Kidney (tissue), 14 donors: ENCODE data around the gene ETS1. TPM values are rescaled to one million over a fixed set of nuclear protein-coding genes. Genes with fewer than 3 reads are reported as not detected.

Source experiments
- DNase-seq, 5 donors: peaks; one replicate each; pipeline ENCODE4 v3.0.0-alpha.2; 2013 to 2020
- FAIRE-seq: peaks from 2 replicates; lab custom pipeline; 2012; peaks lifted over from hg19 to GRCh38; lab: Jason Lieb, UNC
- H3K27ac ChIP-seq, 2 donors: one replicate each; pipeline ENCODE4 v1.7.0; 2013; ENCODE audit warnings: low read depth in 2 of 2, low read length in 2 of 2, inconsistent platforms in 1 of 2
- H3K27me3 ChIP-seq: one replicate; pipeline ENCODE4 v1.7.1; 2013; ENCODE audit warnings: low read length, inconsistent platforms; ENCODE audit not compliant: control insufficient read depth, insufficient read depth
- H3K36me3 ChIP-seq, 3 donors: one replicate each; pipeline versions ENCODE4 v1.7.0 to v1.7.1; 2013; ENCODE audit warnings: low read length in 3 of 3, control low read depth in 1 of 3, inconsistent platforms in 1 of 3; ENCODE audit not compliant: insufficient read depth in 3 of 3, control insufficient read depth in 2 of 3
- H3K4me1 ChIP-seq, 3 donors: one replicate each; pipeline versions ENCODE4 v1.7.0 to v1.7.1; 2013; ENCODE audit warnings: low read length in 3 of 3, inconsistent platforms in 1 of 3, low read depth in 1 of 3; ENCODE audit not compliant: control insufficient read depth in 2 of 3, insufficient read depth in 2 of 3
- H3K4me3 ChIP-seq, 3 donors: one replicate each; pipeline versions ENCODE4 v1.7.0 to v1.8.1; 2013; ENCODE audit warnings: low read length in 3 of 3, control low read depth in 1 of 3, inconsistent platforms in 1 of 3
- H3K9ac ChIP-seq, 3 donors: one replicate each; pipeline versions ENCODE4 v1.7.0 to v1.7.1; 2013; ENCODE audit warnings: low read length in 3 of 3, control low read depth in 1 of 3, inconsistent platforms in 1 of 3
- H3K9me3 ChIP-seq, 3 donors: one replicate each; pipeline versions ENCODE4 v1.7.0 to v1.7.1; 2013; ENCODE audit warnings: low read length in 3 of 3, control low read depth in 1 of 3, inconsistent platforms in 1 of 3; ENCODE audit not compliant: control insufficient read depth in 2 of 3, insufficient read depth in 1 of 3
- intact Hi-C: fragments of 100-400 bp; cut with DNase I; formaldehyde crosslinking; loops from one replicate; pipeline ENCODE4 v1.11.1; 2022
- polyA plus RNA-seq: library from polyadenylated mRNA; stranded (reverse); fragments of 350-450 nt; fragmentation: Illumina TruSeq; extraction: RNeasy Lipid Tissue Mini Kit (QIAGEN cat#74804); gene quantifications from one replicate; pipeline ENCODE4 v1.2.3, GENCODE V29; 2014; ENCODE audit warnings: low read depth, low replicate concordance; ENCODE audit not compliant: insufficient read depth
- total RNA-seq: library from RNA; stranded (reverse); fragmentation: NEBNext Ultra II Directional; extraction: Animal tissue kit (Norgen Biotek cat#: 25700); gene quantifications from one replicate; pipeline ENCODE4 v1.2.1, GENCODE V29; 2021
- TF ChIP-seq, protein P1 (sequence below): IDR thresholded peaks from 3 replicates; pipeline ENCODE4 v1.5.1; 2012; ENCODE audit warnings: mild to moderate bottlenecking, moderate library complexity, borderline replicate concordance; ENCODE audit not compliant: insufficient read depth; ENCODE audit errors: extremely low read depth
- donor health status: control.
- donor health status: control.
- donor health status: control.
- donor health status: control.
- donor health status: control.
- donor health status: DM: yes; HTN: yes; CAD: no.
- donor health status: Normal renal cell carcinoma (clear cell type).

ETS1 gene
- total and polyA plus RNA-seq, 2 donors from 2014 or later, result 23.5 to 124 TPM

GRCh38 chr11:128632141-128632791, 44.9 kb upstream of the ETS1 start:
- intact Hi-C loops, result loop anchor here (10.0 kb wide), 1 partner anchor 467 kb away; no protein-coding TSS in a partner anchor
- Histone ChIP-seq H3K27ac (no peak overlapping the region), H3K9ac (no peak overlapping the region), H3K4me1 (peaks cover 2 to 10% (median 10%) of the 10 kb centered on the region in 3 donors), H3K9me3 (no peaks in the 10 kb centered on the region), H3K4me3 (no peak overlapping the region), H3K36me3 (no peaks in the 10 kb centered on the region), H3K27me3 (no peaks in the 10 kb centered on the region)
- DNase-seq (peak in 3 of 5 donors; percentile 39 to 76 (median 53)), FAIRE-seq (no peak)
- TF ChIP-seq, protein P1, sequence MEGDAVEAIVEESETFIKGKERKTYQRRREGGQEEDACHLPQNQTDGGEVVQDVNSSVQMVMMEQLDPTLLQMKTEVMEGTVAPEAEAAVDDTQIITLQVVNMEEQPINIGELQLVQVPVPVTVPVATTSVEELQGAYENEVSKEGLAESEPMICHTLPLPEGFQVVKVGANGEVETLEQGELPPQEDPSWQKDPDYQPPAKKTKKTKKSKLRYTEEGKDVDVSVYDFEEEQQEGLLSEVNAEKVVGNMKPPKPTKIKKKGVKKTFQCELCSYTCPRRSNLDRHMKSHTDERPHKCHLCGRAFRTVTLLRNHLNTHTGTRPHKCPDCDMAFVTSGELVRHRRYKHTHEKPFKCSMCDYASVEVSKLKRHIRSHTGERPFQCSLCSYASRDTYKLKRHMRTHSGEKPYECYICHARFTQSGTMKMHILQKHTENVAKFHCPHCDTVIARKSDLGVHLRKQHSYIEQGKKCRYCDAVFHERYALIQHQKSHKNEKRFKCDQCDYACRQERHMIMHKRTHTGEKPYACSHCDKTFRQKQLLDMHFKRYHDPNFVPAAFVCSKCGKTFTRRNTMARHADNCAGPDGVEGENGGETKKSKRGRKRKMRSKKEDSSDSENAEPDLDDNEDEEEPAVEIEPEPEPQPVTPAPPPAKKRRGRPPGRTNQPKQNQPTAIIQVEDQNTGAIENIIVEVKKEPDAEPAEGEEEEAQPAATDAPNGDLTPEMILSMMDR, result peak; percentile 60

DNA sequence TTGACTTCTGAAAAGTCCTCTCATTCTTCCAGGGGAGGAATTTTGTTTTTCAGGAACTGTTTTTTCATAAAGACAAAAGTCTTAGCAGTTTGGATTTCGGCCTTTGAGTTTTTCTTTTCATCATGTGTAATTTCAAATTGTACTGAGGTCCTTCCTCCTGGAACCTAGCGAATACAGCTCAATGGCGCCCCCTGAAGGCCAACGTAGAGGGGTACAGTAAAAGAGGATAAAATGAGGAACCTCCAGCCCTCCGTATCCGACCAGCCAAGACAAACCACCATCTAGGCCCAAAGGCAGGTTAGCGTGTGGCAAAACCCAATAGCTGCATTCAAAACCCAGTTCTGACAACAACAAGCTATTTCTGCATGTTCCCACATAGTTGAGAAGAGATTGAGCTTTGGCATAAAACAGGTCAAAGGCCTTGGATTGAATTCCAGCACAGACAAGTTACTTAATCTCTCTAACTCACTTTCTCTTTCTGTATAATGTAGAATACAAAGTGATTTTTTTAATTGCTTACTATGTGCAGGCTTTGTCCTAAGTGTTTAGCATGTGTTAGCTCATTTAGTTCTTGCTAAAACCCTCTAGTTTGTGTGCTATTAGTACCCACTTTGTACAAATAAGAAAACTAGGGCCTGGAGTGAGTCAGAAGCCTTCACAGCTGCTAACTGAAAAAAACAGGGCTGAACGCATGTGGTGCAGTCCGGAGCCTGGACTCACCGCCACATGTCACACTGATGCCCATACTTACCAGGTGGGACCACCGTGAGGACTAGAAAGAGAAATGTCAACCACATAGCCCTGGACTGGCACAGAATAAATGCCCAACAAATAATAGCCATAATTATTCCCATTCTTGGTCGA, 43.2 kb upstream of the ETS1 start:
- peaks cover 2 to 10% (median 10%) of the 10 kb centered on the region in 3 donors for H3K4me1 ChIP-seq
- intact Hi-C loops, result loop anchor here (10.0 kb wide), 1 partner anchor 466 kb away; no protein-coding TSS in a partner anchor
- H3K36me3 ChIP-seq, result no peaks in the 10 kb centered on the region
- H3K27ac ChIP-seq, result peak overlapping the region in 1 of 2 donors; percentile 30
- DNase-seq, result peak; percentile 87 to 95 (median 90)
- peak overlapping the region in 1 of 3 donors; percentile 21 for H3K9ac ChIP-seq
- FAIRE-seq, result peak; percentile 96
- H3K27me3 ChIP-seq, result no peaks in the 10 kb centered on the region
- H3K4me3 ChIP-seq, result no peak overlapping the region
- TF ChIP-seq, protein P1, result peak; percentile 92
- H3K9me3 ChIP-seq, result no peaks in the 10 kb centered on the region

DNA sequence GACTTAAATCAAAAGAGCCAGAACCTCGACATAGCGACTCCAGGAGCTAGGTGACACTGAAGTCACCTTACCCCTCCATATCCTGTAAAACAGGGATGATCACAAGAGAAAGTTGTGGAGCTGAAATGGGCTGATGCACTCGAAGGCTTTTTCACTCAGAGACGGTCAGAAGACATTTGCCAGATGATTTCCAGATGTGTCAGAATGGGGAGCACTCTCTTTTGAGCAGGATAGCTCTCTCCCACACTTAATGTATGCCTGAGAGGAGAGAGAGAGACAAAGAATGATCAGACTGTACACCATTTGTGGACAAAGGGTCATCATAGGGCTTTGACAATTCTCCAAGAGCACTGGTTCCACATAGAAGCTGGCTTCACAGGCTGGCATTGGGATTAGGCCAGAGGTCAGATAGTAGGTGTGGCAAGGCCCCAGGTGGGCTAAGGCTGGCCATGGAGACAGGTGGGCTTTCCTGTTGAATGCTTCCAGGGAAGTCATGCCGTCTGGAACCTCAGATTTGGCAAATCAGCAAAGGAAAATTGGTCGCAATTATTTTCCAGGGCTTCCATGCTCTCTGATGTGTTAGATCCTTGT, 42.3 kb upstream of the ETS1 start:
- intact Hi-C loops, result loop anchor here (5.0 to 10.0 kb wide), 2 partner anchors 342 to 465 kb away; no protein-coding TSS in a partner anchor
- H3K27ac ChIP-seq, result no peak overlapping the region
- peaks cover 2 to 10% (median 10%) of the 10 kb centered on the region in 3 donors for H3K4me1 ChIP-seq
- FAIRE-seq (no peak), DNase-seq (peak in 1 of 5 donors; percentile 65)
- H3K36me3 ChIP-seq, result no peaks in the 10 kb centered on the region
- TF ChIP-seq, protein P1, result no peak
- peak overlapping the region in 1 of 3 donors; percentile 1 for H3K9ac ChIP-seq
- H3K4me3 ChIP-seq, result no peak overlapping the region
- no peaks in the 10 kb centered on the region for H3K9me3 ChIP-seq
- no peaks in the 10 kb centered on the region for H3K27me3 ChIP-seq
